Measurements from ENCODE around the gene SLC30A9.

The SLC30A9 gene

DNA sequence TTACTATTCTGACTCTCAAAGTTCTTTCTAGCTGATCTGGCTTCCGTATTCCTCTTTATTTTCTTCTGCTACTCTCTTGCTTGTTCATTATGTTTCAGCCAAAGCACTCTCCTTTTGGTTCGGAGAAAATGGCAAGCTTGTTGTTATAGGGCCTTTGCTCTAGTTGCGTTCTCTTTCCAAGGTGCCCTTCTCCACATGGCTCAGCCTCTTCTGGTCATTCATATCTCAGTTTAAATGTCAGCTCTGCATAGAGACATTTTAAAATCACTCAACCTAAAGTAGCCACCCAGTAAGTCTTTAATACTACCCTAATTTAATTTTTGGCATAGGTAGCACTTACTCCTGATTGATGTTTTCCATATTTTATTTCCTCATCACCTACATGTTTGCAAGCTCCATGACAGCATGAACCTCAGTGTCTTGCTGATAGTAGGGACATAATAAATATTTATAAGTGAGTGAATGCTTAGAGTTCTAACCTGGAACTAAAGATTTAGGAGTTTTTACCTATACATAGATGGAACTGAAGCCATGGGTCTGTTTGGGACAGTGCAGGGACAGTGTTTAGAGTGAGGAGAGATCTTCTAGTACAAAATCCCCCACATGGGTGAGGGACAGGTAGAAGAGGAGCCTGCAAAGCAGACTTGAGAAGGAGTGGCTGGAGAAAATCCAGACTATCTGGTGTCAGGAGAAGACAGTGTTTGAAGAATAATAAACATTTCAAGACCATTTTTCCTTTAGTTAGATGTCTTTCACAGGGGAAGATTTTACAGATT, 17.9 kb downstream of the SLC30A9 start:
- DNase-seq, result no peak

DNA sequence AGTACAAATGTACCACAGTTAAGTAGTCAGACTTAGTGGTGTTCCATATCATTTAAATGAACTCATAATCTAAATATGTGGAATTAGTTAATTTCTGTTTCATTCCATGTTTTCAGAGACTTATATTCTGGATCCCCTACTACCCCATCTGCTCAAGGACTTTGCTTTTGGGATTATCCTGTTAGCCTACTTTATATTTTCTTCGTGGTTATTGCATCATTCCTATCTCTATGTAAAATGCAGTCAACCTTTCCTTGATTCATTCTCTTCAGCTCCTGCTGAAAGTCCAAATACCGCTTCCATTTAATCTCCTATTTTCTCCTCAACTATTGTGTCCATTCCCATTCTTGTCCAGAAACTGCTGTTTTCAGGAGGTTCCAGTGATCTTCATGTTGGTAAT, 25.1 kb downstream of the SLC30A9 start:
- DNase-seq, result no peak

- no peak for DNase-seq
Observed at GRCh38 chr4:42018451-42018850, 28.1 kb downstream of the SLC30A9 start.

DNA sequence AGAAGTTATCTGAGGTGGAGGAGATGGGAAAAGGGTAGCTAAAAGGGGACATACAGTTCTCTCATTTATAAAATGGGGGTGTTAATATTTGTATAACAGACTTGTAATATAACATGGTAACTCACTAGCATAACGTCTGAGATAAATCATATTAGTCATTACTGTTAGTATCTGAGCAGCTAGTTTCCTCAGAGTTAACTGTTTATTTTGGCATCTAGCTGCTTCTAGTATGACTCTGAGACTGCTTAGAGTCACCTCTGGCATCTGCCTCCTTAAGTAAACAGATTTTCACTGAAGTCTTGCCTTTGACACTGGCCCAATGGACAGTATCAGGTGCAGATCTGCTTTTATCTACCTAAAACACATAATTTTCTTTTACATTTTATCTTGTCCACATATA, 58.1 kb downstream of the SLC30A9 start:
- no peak for DNase-seq

DNA sequence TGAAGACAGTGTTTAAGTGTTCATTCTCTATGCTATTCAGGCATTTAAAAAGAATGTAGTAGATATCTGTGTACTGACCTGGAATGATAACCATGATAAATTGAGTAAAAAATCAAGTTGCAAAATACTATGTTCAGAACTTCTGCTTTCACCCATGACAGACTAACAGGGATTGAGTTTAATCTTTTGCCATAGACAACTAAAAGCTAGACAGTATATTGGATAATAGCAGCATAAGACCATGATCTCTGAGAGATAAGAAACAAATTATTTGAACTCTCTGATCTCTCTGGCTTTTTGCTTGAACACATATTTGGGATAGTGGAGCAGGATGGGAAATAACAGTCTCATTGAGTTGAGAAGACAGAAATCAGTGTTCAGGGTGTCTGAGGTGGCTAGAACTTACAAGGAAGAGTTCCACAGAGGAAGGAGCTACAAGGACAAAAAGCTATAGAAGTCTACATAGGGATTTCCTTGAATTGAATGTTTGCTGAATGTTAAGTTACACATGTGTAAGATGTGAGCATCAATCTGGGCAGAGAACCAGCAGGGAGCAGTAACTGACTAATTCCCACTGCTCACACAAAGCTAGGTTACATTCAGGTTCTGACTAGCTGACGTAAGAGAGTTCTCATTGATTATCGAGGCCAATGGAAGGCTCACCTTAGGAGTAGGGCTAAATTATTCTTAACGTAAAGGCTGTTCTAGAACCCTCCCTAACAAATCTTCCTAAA, 60.4 kb downstream of the SLC30A9 start:
- no peak for DNase-seq

DNA sequence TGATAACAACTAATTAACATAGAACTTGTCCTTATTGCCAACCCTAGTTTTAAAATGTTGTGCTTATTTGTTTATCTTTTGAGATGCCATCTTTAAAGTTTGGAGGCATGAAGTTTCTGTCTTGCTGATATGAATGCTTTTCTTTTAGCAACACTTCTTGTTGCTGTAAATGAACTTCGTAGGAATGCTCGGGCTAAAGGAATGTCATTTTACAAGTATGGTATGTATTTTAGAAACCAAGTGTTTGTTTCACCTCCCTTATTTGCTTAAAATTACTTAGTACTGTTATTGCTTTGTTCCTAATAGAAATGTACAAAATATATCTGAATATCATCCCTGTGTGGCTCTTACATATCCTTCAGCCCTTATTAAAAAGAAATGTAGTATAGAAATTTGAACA, 76.1 kb downstream of the SLC30A9 start:
- no peak for DNase-seq

DNA sequence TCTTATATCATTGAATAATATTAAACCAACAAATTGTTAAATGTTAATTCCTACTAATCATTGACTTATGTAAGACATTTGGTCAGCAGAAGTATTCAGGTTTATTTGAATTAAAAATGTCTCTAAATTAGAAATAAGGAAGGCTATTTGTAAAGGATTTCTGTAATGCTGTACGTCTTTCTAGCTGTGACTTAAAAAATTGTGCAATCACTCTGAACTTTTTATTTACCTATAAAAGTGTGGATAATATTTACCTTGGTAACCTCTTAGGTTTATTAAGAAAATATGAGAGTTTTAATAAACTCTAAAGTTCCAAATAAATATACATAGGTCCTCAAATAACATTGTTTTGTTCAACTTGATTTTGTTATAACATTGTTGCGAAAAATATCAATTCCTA, 76.9 kb downstream of the SLC30A9 start:
- DNase-seq, result no peak

DNA sequence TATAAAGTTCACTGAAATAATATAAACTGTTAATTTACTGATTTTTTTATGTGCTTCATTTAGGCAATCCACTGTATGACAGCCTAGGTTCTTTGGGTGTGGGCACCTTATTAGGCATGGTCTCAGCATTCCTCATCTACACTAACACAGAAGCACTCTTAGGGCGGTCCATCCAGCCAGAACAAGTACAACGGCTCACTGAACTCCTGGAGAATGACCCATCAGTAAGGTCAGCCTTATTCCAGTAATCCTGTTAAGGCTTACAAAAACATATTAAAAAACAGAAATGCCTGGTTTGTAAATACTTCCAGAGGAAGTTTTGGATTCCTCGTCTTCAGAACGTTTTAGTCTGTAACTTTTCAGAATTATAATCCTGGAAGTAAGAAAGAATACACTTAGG, 80.1 kb downstream of the SLC30A9 start:
- DNase-seq, result no peak

GRCh38 chr4:42074294-42074693, 84.0 kb downstream of the SLC30A9 start:
- DNase-seq, result no peak

DNA sequence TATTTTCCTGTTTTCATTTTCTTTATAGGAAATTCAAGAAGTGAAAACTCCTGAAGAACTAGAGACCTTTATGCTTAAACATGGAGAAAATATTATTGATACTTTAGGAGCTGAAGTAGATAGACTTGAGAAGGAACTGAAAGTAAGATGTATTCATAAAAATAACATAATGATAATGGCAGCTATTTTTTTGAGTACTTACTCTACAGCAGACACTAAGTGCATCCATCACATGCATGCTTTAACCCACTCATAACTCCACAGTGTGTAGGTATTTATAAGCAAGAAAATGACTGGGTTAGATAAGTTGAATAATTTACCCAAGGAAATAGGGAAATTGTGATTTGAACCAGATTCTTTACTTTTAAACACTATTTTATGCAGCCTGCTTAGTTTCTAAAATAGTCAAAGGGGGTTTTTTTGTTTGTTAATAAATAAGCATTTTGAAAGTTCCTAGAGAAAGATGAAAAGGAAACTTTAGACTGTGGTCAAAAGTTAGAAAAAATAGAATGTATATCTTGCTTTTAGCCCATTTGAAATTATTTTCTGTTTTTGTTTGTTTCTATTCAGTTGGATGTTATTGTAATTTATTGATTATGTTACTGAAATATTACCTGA, 88.0 kb downstream of the SLC30A9 start:
- DNase-seq, result no peak

DNA sequence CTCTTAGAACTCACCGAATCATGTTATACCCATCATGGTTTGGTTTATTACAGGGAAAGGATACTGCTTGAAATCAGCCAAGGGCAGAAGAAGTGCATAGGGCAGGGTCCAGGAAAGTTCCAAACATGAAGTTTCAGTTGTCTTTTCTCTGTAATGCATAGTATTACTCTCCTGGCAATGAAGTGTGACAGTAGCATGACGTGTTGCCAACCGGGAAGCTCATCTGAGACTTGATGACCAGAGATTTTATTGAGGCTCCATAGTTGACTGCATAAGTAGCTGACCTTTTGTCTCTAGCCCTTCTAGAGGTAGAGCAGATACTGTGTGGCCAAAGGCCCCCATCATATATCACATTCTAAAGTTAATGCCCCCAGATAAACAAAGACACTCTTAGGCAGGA, 90.0 kb downstream of the SLC30A9 start:
- no peak for DNase-seq

GRCh38 chr4:42083816-42084215, 93.5 kb downstream of the SLC30A9 start:
- DNase-seq, result no peak

DNA sequence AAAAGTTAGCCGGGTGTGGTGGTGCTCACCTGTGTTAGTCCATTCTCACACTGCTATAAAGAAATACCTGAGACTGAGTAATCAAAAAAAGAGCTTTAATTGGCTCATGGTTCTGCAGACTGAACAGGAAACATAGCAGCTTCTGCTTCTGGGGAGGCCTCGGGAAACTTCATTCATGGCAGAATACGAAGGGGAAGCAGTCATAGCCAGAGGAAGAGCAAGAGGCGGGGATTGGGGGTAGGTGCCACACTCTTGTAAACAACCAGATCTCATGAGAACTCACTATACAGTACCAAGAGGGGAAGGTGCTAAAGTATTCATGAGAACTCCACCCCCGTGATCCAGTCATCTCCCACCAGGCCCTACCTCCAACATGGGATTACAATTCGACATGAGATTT, 98.1 kb downstream of the SLC30A9 start:
- DNase-seq, result no peak

GRCh38 chr4:42101446-42101975, 111.2 kb downstream of the SLC30A9 start:
- DNase-seq, result no peak

DNA sequence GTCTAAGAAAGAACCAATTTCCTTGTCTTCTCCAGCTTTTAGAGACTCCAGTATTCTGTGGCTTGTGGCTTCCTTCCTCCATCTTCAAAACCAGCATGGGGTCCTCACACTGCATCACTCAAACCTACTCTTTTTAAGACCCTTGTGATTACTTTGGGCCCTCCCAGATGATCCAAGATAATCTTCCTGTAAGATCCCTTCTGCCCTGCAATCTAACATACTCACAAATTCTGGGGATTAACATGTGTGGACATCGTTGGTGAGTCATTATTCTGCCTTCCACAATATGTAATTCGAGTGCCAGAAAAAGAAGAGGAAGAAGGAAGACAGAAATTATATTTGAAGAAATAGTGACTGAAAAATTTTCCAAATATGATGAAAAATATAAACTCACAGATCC, 114.2 kb downstream of the SLC30A9 start:
- DNase-seq, result no peak

- no peak for DNase-seq
Observed at GRCh38 chr4:42112846-42113245, 122.5 kb downstream of the SLC30A9 start.

DNA sequence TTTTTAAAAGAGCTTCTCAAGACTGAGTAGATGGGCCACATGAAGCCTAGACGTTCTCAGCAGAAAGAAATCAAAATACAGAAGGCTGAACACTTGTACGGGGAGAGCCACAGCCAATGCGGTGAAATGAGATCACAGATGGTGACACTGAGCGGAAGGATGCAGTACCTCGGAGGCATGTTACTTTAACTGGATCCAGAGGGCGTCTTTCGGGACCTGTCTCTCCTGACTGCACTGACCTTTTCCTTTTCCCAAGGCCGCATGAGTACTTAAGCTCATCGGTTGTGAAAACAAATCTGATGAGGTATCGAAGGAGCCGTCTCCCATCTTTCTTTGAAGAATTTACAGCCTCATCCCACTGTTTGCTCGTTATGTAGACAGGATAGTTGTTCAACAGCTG, 129.6 kb downstream of the SLC30A9 start:
- DNase-seq, result no peak

- DNase-seq, result no peak
Observed at GRCh38 chr4:42122237-42122636, 131.9 kb downstream of the SLC30A9 start.

- no peak for DNase-seq
Observed at GRCh38 chr4:42123071-42123644, 132.8 kb downstream of the SLC30A9 start.

- no peak for DNase-seq
Observed at GRCh38 chr4:42132099-42132498, 141.8 kb downstream of the SLC30A9 start.

DNA sequence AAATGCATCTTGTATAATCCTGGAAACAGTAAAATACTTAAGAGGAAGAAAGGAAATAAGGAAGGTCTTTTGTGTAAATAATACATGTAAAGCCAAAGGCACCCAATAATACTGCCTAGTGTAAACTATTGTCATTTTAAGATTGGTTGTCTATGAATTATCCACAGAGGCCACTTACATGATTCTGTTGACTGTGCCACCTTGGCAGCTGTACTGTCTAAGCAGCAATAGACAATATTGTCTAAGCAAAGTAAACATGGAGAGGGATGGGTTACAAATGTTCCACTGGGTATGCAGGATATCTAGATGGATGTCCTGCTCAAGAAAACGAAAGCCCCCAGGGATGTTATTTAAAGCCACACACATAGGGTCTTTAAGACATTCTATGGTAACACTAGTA, 142.7 kb downstream of the SLC30A9 start:
- no peak for DNase-seq

GRCh38 chr4:42136371-42136770, 146.0 kb downstream of the SLC30A9 start:
- DNase-seq, result no peak
